Suppressor macrophage (primary cell): ENCODE data around the gene CACNG4.

Experiments
- DNase-seq, 4 experiments: peaks; one replicate each; pipeline ENCODE4 v3.0.0-alpha.2; 2020 to 2022

The CACNG4 gene

DNA sequence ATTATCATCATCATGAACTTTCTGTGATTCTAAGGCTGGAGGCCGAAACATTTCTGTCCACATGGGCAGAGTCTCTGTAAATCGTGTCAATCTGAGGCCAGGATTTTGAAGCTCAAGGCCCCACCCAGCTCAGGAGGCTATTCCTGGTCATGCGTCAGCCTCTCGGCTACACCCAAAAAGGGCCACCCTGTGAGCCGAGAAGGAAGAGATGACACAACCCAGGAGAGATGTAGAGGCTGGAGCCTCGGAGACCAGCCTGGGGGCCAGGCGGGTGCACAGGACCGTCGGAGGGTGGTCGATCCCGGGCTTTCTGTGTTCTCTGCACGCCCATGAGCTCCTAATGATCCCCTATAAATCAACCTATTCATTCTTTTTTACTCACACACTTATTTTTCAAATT lies 78.8 kb downstream of the CACNG4 start:
- no peak for DNase-seq

- DNase-seq, result no peak
These were observed 79.7 kb downstream of the CACNG4 start, which contains the start of gene CACNG1 for GRCh38 chr17:67044016-67044772. TSS of gene CACNG1 (plus strand) at chr17:67044554. CDS start at chr17:67044661, 107 bp downstream.

GRCh38 chr17:67044940-67045339 lies 80.4 kb downstream of the CACNG4 start:
- no peak for DNase-seq

- DNase-seq, result no peak
These were observed 81.9 kb downstream of the CACNG4 start for GRCh38 chr17:67046398-67046797.

- DNase-seq, result no peak
These were observed 82.9 kb downstream of the CACNG4 start for GRCh38 chr17:67047382-67047781.

DNA sequence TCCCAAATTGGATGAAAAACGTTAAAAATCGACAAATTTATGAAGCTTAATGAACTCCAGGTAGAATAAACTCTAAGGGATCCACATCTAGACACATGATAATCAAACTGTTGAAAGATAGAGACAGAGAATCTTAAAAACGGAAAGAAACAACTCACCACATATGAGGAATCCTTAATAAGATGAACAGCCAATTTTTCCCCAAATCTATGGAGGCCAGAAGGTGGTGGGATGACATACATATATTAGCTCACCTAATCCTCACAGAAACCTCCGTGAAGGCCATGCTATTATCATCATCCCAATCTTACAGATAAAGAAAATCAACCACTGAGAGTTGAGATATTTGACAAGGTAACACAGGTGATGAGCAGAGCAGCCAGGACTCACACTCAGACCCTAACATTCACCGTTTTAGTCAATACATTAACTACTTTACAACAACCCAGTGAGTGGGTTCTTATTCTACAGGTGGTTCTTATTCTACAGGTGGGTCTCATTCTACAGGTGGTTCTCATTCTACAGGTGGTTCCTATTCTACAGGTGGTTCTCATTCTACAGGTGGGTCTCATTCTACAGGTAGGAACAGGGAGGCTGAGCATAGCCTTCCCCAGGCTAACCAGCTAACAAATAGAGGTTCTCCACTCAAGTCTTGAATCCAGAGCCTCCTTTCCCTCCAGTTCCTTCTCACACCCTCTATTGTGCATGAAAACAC lies 84.7 kb downstream of the CACNG4 start:
- no peak for DNase-seq

DNA sequence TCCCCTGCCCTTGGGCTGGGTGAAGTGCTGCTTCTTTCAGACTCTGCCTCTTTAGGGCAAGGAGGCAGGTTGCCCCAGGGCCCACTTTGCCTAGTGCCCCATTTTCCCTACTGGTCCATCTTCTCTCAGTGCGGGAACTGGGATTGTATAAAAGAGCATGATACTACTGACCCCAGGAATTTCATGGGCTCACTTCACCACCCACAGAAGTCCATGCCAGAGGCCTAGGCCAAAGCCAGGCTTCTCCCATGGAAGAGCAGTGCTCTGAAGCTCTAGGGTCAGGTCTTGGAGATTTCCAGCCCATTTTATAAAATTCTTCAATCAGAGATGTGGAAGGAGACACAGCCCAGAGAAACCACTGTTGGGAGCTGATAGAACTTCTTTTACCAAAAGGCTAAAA lies 85.6 kb downstream of the CACNG4 start:
- no peak for DNase-seq

GRCh38 chr17:67050471-67051154 lies 86.1 kb downstream of the CACNG4 start:
- no peak for DNase-seq

- no peak for DNase-seq
These were observed 86.6 kb downstream of the CACNG4 start for GRCh38 chr17:67051155-67051538.

GRCh38 chr17:67051837-67052236 lies 87.3 kb downstream of the CACNG4 start:
- DNase-seq, result no peak

GRCh38 chr17:67052720-67053437 lies 88.4 kb downstream of the CACNG4 start:
- no peak for DNase-seq

DNA sequence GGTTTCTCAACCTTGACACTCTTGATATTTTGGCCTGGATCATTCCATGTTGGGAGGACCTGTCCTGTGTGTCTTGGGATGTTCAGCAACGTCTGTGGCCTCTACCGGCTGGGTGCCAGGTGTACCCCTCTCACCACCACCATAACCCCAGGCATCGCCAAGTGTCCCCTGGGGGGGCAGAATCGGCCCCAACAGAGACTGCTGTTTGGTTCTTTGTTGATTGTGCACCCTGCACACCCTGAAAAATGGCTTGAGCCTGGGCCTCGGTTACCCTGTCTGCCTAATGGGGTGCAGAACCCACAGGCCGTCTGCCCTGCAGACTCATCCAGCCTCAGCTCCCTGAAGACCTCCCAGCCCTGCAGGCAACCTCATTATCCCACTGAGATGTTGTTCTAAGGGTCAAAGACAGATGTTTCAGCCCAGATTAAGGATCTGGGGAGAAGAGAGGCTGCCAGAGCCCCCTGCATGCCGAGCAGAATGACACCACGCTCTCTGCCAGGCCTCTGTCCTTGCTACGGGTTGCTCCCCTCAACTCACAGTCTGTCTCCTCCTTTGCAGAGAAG lies 89.0 kb downstream of the CACNG4 start:
- DNase-seq, result no peak

GRCh38 chr17:67054011-67054591 lies 89.6 kb downstream of the CACNG4 start:
- DNase-seq, result no peak

DNA sequence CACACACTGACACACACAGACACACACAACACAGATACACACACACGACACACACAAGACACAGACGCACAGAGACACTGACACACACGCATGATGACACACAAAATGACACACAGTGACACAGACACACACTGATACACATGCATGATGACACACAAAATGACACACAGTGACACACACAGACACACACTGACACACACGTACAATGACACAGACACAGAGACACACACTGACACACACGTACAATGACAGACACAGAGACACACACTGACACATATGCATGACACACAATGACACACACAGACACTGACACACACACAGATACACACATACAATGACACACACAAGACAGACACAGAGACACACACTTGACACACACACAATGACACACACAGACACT lies 90.1 kb downstream of the CACNG4 start:
- no peak for DNase-seq

GRCh38 chr17:67055041-67055443 lies 90.5 kb downstream of the CACNG4 start:
- DNase-seq, result no peak

- no peak for DNase-seq
These were observed 91.6 kb downstream of the CACNG4 start for GRCh38 chr17:67055811-67056745.

DNA sequence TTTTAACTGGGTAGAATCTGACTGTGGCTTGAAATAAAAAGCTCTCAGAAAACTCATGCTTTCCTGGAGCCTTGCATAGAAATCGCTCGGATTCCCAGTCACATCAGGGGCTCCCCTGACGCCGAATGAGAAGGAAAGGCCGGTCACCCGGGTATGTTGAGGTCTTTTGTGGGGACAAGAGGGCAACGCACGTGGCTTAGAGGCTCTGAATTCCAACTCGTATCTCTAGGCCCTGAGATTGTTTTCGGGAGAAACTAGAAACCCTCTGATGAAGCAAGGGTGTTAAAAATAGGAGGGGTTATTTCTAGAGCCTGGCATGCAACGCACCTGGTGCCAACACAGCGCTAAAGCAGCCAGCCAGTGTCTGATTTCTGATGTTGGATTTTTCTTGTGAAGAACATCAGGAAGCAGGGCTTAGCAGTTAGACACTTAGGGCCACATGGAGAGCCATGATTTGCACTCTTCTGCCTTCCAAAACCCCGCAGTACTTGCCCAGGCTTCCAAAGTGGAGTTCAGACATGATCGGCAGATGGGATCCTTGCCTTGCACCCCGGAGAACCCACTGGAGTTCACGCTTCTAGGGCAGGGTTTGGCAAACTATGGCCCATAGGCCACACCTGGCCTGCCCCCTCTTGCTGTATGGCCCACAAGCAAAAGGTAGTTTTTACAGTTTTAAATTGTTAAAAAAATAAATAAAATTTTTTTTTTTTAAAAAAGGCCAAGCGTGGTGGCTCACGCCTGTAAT lies 92.4 kb downstream of the CACNG4 start:
- DNase-seq, result no peak

DNA sequence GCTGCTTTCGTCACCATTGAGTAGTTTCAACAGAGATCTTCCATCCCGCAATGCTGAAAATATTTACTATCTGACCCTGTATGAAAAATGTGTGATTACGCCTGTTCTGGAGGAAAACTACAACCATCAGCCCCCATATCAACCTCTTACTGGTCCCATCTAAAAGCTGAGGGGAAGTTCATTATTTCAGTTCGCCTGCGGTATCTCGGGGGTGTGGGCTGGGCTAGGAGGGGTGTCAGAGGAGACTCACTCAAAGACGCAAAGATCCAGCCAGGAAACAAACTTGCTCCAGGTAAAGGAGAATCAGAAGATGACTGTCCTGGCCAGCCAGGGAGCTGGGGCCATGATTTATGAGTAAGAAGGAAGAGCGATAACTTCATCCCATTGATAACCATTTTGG lies 93.5 kb downstream of the CACNG4 start:
- no peak for DNase-seq

GRCh38 chr17:67059372-67059771 lies 94.9 kb downstream of the CACNG4 start:
- DNase-seq, result no peak

DNA sequence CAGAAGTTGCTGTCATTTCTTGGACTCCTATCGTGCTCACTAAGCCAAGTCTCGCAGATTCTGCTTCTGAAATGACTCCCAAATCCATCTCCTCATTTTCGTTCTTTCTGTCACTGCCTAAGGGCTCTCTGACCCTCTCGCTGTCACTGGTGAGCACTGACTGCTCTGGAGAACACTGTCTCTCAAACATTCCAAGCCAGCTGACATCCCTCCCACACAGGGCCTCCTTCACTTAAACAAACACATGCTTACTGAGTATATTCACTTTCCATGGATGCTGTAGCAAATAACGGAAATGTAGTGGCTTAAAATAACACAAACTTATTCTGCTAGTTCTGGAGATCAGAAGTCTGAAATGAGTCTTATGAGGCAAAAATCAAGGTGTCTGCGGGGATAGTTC lies 98.6 kb downstream of the CACNG4 start:
- no peak for DNase-seq
